Measurements from ENCODE around the gene FXN.
"Not testable (repeated sequence)": the region's sequence is repeated elsewhere in the genome, so short reads cannot be mapped to it uniquely, and the experiment has no call there.

FXN gene

DNA sequence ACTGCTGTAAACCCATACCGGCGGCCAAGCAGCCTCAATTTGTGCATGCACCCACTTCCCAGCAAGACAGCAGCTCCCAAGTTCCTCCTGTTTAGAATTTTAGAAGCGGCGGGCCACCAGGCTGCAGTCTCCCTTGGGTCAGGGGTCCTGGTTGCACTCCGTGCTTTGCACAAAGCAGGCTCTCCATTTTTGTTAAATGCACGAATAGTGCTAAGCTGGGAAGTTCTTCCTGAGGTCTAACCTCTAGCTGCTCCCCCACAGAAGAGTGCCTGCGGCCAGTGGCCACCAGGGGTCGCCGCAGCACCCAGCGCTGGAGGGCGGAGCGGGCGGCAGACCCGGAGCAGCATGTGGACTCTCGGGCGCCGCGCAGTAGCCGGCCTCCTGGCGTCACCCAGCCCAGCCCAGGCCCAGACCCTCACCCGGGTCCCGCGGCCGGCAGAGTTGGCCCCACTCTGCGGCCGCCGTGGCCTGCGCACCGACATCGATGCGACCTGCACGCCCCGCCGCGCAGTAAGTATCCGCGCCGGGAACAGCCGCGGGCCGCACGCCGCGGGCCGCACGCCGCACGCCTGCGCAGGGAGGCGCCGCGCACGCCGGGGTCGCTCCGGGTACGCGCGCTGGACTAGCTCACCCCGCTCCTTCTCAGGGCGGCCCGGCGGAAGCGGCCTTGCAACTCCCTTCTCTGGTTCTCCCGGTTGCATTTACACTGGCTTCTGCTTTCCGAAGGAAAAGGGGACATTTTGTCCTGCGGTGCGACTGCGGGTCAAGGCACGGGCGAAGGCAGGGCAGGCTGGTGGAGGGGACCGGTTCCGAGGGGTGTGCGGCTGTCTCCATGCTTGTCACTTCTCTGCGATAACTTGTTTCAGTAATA lies at the start of gene FXN:
TSS of gene FXN (plus strand) at position 315 of the 871 bp plus-strand sequence. CDS start at position 346, 31 bp downstream.
- peak; percentile 84 for DNase-seq

GRCh38 chr9:68986949-68987348 lies 48.6 kb upstream of the FXN start:
- not testable (repeated sequence) for DNase-seq

GRCh38 chr9:68991457-68991856 lies 44.1 kb upstream of the FXN start:
- no peak for DNase-seq

DNA sequence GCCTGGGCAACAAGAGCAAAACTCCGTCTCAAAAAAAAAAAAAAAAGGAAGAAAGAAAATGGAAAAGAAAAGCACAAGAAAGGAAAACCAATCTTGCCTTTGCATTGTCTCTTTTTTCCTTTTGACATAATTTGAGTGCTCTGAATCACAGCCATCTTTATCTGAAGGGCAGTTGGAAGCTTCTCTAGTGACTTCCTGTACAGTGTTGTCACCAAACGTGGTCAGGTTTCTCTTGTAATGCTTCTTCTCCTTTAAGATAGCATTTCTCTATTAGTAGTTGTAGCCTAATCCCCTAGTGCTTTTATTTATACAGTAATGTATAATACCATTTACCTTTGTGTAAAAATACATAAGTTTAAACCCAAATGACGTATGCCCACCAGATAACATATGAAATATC lies 39.8 kb upstream of the FXN start:
- no peak for DNase-seq

DNA sequence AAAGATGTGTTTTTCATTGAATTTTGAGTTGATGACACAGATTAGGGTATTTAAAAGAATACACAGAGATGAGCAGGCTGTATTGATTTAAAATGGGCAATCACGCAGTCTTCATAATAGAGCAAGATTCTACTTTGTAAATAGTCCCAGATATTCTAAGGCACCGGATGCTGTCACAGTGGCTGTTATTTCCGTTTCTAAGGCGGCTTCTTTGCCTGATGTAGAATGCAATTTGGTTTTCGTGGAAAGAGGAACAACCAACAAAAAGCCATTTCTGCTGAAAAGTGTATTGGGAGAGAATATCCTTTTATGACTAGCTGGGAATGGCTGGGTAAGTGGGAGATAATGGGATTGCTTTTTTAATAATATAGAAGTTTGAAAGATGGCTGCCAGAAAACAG lies 39.1 kb upstream of the FXN start:
- DNase-seq = no peak

- no peak for DNase-seq
Observed at GRCh38 chr9:68997666-68998065, 37.9 kb upstream of the FXN start.

DNA sequence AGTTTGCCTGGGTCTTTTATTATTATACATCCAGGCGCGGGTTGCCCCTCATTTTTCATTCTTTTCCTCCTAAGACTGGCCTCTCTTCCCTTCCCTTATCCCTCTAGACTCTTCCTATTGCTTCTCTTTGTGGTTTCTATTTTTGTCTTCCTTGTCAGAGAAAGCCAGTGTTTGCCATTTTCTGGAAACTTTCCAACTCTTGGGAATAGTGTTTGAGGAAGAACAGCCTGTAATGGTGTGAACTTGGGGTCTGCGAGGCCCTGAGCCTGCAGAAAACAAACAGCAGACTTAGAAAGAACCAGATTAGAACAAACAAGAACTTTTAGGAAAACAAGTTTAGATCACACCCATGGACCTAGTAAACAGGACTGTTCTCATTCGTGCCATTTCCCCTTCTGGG lies 37.2 kb upstream of the FXN start:
- no peak for DNase-seq

GRCh38 chr9:68998812-68999211 lies 36.7 kb upstream of the FXN start:
- DNase-seq = no peak

- peak; percentile 41 for DNase-seq
Observed at GRCh38 chr9:68999393-69000105, 36.0 kb upstream of the FXN start.

GRCh38 chr9:69001921-69002320 lies 33.6 kb upstream of the FXN start:
- no peak for DNase-seq

DNA sequence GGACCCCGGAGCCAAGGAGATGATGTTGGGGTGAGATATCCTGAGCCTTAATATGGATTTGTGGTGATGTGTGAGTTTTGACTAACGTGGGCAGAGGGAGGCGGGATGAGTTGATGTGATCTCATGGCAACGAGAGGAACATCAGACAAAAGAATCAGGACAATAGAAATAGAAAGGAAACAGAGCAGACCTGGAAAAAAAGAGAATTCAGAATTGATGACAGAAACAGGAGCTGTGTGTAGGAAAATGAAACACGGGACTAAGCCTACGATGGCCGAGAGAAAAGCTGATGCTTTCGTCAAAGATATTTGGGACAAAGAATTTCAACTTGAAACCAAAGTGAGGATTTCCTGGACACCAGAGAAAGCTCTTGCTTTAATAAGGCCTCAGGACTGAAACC lies 32.5 kb upstream of the FXN start:
- DNase-seq = no peak

DNA sequence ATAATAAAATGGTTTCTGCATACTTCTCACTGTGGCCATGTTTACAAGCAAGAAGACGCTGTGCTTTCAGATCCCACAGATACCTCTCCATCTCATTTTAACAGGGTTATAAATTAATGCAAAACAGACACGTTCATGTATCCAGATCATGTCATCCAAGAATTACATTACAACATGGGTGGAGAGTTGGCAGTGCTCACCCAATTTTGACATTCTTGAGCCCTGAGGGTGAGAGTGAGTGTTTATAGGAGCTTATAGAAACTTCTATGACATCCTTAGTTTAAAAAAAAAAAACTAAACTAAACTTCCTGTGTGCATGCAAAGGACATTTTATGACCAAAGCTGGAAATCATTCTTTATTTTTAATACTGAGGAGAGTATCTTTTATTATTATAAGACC lies 30.7 kb upstream of the FXN start:
- no peak for DNase-seq

DNA sequence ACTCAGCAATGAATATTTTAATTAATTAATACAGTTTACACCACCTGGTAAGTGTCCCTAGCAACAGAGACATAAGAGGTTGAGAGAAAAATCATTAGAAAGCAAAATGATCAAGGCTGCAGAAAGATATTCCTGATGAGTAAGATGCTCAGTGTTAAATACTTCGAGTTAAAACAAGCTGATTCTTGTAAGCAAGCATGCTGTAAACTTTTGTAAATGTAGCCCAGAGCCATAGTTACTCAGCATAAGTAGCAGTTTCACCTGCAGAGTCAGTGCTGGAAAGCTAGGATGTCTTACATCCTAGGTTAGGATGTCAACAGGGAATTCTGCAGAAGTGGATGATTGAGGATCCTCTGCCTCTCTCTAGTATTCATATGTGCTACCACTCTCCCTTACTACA lies 25.8 kb upstream of the FXN start:
- no peak for DNase-seq

DNA sequence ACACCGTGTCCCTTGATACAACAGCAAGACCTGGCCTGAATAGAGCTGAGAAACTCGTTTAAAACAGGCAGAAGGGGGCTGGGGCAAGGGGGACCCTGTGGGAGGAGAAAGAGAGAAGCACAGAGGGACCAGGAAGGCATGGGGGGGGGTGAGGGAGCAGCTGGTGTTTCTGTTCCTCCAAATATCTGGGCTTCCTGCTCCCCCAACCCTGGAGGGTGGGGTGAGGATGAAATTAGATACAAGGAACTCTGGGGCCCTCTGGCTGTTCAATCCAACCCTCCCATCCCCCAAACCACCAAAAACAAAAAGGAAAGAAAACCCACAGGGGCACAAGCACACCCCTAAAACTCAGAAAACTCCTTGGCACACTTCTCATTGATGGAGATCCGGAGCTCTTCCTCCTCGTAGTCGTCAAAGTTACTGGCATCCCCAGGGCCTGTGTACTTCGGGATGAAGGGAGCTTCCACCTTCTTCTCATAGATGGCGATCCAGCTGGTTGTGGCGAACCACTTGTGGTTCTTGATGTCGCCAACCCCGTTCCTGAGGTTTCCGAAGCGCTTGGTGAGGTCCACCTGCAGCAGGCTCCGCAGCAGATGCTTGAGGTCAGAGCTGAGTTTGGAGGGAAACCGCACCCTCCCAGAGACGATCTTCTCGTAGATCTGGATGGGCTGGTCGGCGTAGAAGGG lies 22.7 kb upstream of the FXN start:
- no peak for DNase-seq

- DNase-seq = no peak
Observed at GRCh38 chr9:69013382-69013727, 22.2 kb upstream of the FXN start.

DNA sequence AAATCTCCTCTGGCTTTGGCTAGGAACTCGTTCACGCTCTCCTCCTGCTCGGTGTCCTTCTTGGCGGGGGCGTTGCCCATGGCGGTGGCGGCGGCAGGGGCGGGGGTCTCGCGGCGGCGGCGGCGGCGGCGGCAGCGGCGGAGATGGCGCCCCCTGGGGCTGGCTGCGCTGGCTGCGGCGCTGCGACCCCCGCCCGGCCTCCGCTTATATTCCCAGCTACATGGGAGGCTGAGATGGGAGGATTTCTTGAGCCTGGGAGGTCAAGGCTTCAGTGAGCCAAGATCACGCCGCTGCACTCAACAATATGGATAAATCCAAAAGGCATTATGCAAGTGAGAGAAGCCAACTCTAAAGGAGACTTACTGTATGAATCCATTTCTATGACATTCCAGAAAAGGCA lies 21.5 kb upstream of the FXN start, which contains the start of gene PRKACG:
TSS of gene PRKACG (minus strand) at position 101 of the 400 bp plus-strand sequence. CDS start at position 80, 21 bp downstream.
- no peak for DNase-seq

GRCh38 chr9:69016191-69017096 lies 19.1 kb upstream of the FXN start:
- no peak for DNase-seq

DNA sequence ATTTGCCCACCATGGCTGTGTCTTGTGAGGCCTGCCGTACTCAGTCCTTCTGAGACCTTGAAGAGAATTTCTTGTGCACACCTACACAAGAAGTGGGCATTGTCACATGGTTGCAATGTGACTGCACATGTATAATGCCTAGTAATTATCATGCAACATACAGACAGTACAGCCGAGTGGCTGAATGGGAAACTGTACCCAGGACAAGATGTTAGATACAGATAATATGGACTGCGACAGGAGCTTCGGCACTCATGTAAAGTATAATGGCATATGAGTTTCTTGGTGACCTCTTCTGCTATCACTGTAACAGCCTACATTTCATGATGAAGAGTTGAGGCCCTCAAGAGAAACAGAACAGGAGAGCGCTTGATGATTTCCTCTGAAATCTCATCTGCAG lies 16.8 kb upstream of the FXN start:
- DNase-seq = no peak

GRCh38 chr9:69019808-69020207 lies 15.7 kb upstream of the FXN start:
- DNase-seq = no peak

GRCh38 chr9:69020301-69021145 lies 15.0 kb upstream of the FXN start:
- no peak for DNase-seq

DNA sequence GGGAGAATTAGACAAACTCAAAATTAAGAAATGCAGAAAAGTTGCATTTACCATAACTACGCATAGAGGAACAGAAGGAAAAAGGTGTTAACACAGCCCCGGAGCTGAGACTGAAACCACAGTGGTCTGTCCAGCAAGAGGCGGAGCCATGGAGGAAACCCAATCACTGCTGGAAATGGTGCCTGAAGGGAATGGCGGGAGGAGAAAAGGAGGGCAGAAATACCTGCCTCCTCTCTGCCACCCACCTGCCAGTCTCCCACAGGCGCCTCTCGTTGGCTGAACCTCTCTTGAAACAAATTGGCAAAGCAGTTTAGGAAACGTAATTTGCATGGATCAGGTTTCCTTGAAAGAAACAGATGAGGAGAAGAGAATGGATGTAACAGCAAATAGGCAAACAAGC lies 11.9 kb upstream of the FXN start:
- DNase-seq = no peak

Measured in stimulated activated CD4-positive, alpha-beta T cell treated with anti-CD3 and anti-CD28 coated beads, Interleukin-4, amount 100 ng/mL, for 1 hour (primary cell).